Measurements from ENCODE around the gene RASSF8. TPM values are rescaled to one million over a fixed set of nuclear protein-coding genes. Genes with fewer than 3 reads are reported as not detected.

The RASSF8 gene
- 34.1 and 38.9 TPM in 2 replicates for polyA plus RNA-seq

DNA sequence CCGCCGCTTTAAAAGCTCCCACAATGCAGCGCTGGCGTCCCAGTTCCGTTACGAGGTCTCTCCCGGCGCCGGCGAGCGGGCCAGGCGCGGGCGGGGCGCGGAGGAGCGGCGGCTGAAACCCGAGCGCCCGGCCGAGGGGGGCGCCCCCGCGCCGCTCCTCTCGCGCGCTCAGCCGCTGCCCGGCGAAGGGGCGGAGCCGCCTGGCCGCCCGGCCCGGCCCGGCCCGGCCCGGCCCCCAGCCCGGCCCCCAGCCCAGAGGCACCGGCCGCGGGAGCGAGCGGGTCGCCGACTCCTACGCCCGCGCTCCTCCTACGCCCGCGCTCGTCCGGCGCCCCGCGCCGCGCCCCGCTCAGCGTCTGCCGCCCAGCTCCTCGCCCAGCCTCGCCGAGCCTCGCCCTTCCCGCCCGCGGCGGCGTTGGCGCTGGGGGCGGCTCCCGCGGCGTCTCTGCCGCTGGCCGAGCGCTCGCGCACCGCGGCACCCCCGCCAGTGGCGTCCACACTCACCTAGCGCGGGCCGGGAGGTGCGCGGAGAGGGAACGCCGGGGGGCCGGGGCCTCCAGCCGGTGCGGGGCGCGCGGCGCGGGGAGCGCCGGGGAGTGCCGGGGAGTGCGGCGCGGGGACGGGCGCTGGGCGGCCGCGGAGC is at the start of gene RASSF8:
Gene RASSF8 (plus strand): TSS at position 255 of the 643 bp plus-strand sequence. CDS start 96,662 bp downstream, outside the sequence.

DNA sequence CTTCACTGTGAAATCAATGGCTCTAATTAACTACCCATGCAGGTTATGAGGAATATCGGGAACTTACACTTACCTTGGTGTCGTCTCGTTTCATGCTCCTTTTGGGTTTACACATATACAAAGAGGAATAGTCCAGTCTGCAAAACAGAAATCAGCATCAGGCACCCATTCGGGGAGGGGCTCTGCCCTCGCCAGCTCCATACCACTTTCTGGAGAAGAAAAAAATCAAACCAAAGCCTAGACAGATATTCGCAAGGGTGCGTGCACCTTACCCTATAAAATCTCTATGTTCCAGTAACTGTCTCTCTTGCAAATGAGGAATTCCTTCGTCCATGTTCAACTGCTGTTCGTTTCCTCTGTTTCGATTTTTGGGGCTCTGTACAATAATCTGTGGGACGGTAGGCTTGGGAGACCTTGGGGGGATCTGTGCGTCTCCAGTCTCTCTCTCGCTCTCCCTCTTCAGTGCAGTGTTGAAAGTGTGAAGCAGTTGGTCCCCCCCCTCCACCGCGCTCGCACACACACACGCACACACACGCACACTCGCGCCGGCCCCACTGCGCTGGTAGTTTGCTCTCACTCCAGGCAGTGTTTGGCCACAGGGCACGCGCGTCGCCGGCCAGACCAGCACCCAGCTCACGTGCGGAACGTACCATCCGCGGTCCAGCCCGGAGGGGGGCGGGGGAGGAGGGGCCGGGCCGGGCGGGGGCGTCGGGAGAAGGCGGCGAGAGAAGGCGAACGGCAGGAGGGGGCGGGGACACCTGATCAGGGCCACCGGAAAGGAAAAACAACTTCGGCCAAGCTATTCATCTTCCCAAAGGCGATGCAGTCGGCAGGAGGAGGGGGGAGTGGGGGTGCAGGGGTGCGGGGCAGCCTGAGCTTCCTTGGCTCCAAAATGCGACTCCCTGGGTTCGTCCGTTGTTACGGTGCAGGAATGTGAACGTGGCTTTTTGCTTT is 166.2 kb downstream of the RASSF8 start, which contains the start of gene BHLHE41:
Gene BHLHE41 (minus strand): TSS at position 592 of the 954 bp plus-strand sequence. CDS start 258 bp downstream, at position 334.

Other genes with a start within 250 kb of the RASSF8 start
- gene BHLHE41, start 166.4 kb downstream of the RASSF8 start, polyA plus RNA-seq, result 15.1 and 23.3 TPM in 2 replicates
- gene SSPN, start 236.9 kb downstream of the RASSF8 start, polyA plus RNA-seq, result 4.0 and 6.6 TPM in 2 replicates

Data from Purkinje cell (primary cell).